OCI-LY1 (cell line): Measurements from ENCODE around the gene KIRREL3.

Source experiments
- H2AFZ ChIP-seq: fragments of 200-600 bp; sonication (generic), shearing (Covaris generic); 2 replicates; pipeline ENCODE4 v1.6.0; 2014; ENCODE audit warnings: antibody characterized with exemption, mild to moderate bottlenecking, low read length
- H3F3A ChIP-seq: fragments of 200-600 bp; sonication (generic), shearing (Covaris generic); 2 replicates; pipeline ENCODE4 v1.6.0; 2014; ENCODE audit warnings: mild to moderate bottlenecking, antibody characterized with exemption, low read length, moderate library complexity; ENCODE audit not compliant: insufficient read depth
- H3K27ac ChIP-seq: fragments of 200-600 bp; sonication (generic); 2 replicates; pipeline ENCODE4 v1.5.1; 2014; ENCODE audit warnings: low read length, mixed run types, mild to moderate bottlenecking, low read depth; ENCODE audit not compliant: poor library complexity, severe bottlenecking
- H3K27me3 ChIP-seq: fragments of 200-600 bp; sonication (generic); 2 replicates; pipeline ENCODE4 v1.6.0; 2014; ENCODE audit warnings: antibody characterized with exemption, mild to moderate bottlenecking, low read length, moderate library complexity; ENCODE audit not compliant: insufficient read depth
- H3K36me3 ChIP-seq: fragments of 200-600 bp; sonication (generic); 2 replicates; pipeline ENCODE4 v1.6.1; 2014; ENCODE audit warnings: mild to moderate bottlenecking, antibody characterized with exemption, low read length, moderate library complexity, mixed read lengths; ENCODE audit not compliant: insufficient read depth
- H3K4me1 ChIP-seq: fragments of 200-600 bp; sonication (generic); 2 replicates; pipeline ENCODE4 v1.5.1; 2014; ENCODE audit warnings: mild to moderate bottlenecking, low read length, moderate library complexity; ENCODE audit not compliant: insufficient read depth, severe bottlenecking
- H3K4me2 ChIP-seq: fragments of 200-600 bp; sonication (generic), shearing (Covaris generic); 2 replicates; pipeline ENCODE4 v1.6.1; 2014; ENCODE audit warnings: low read length
- H3K4me3 ChIP-seq: fragments of 200-600 bp; sonication (generic); 2 replicates; pipeline ENCODE4 v1.5.1; 2014; ENCODE audit warnings: low read length, low read depth, mild to moderate bottlenecking, mixed read lengths; ENCODE audit not compliant: poor library complexity, severe bottlenecking
- H3K79me2 ChIP-seq: fragments of 200-600 bp; shearing (Covaris generic); 2 replicates; pipeline ENCODE4 v1.6.1; 2016; ENCODE audit warnings: mixed run types, low read length, mixed read lengths; ENCODE audit not compliant: insufficient read depth
- H3K9ac ChIP-seq: fragments of 200-600 bp; sonication (generic), shearing (Covaris generic); 2 replicates; pipeline ENCODE4 v1.6.1; 2014; ENCODE audit warnings: mild to moderate bottlenecking, low read length, mixed read lengths
- H3K9me2 ChIP-seq: fragments of 200-600 bp; sonication (generic), shearing (Covaris generic); 2 replicates; pipeline ENCODE4 v1.6.1; 2014; ENCODE audit warnings: low read depth, mild to moderate bottlenecking, low read length, mixed read lengths
- H3K9me3 ChIP-seq: fragments of 200-600 bp; shearing (Covaris generic); 2 replicates; pipeline ENCODE4 v1.6.1; 2014; ENCODE audit warnings: low read length, mixed read lengths
- H4K20me1 ChIP-seq: fragments of 200-600 bp; sonication (generic), shearing (Covaris generic); 2 replicates; pipeline ENCODE4 v1.6.0; 2016; ENCODE audit warnings: mild to moderate bottlenecking, low read length; ENCODE audit not compliant: insufficient read depth
- CTCF ChIP-seq: fragments of 200-600 bp; sonication (generic), shearing (Covaris generic); IDR thresholded peaks from 2 replicates; pipeline ENCODE4 v1.5.1; 2017; ENCODE audit warnings: mild to moderate bottlenecking, antibody characterized with exemption, low read length, moderate library complexity, mixed read lengths
- EZH2 ChIP-seq: fragments of 200-600 bp; sonication (generic), shearing (Covaris generic); IDR thresholded peaks from 2 replicates; pipeline ENCODE4 v1.8.0; 2017; ENCODE audit warnings: borderline replicate concordance, mixed run types, mild to moderate bottlenecking, antibody characterized with exemption, low read length, moderate library complexity, mixed read lengths

The KIRREL3 gene

GRCh38 chr11:126733685-126734084 lies 266.9 kb downstream of the KIRREL3 start:
- Histone ChIP-seq H3K27ac (no peak overlapping the region), H3K79me2 (no peaks in the 10 kb centered on the region), H3K9me3 (no peaks in the 10 kb centered on the region), H3K4me3 (no peak overlapping the region), H3K36me3 (no peaks in the 10 kb centered on the region), H3K9ac (no peak overlapping the region), H4K20me1 (no peaks in the 10 kb centered on the region), H3K27me3 (no peaks in the 10 kb centered on the region), H3K9me2 (no peaks in the 10 kb centered on the region), H2AFZ (no peak overlapping the region), H3K4me2 (no peak overlapping the region), H3K4me1 (no peaks in the 10 kb centered on the region), H3F3A (no peaks in the 10 kb centered on the region)
- TF ChIP-seq EZH2 = no peak
- TF ChIP-seq CTCF = no peak

- Histone ChIP-seq H3K79me2 (no peaks in the 10 kb centered on the region), H3F3A (no peaks in the 10 kb centered on the region), H3K9me3 (no peaks in the 10 kb centered on the region), H4K20me1 (no peaks in the 10 kb centered on the region), H3K4me3 (no peak overlapping the region), H3K4me2 (no peak overlapping the region), H3K9ac (no peak overlapping the region), H3K4me1 (no peaks in the 10 kb centered on the region), H3K9me2 (no peaks in the 10 kb centered on the region), H3K36me3 (no peaks in the 10 kb centered on the region), H3K27ac (no peak overlapping the region), H3K27me3 (no peaks in the 10 kb centered on the region), H2AFZ (no peak overlapping the region)
- no peak for TF ChIP-seq EZH2
- TF ChIP-seq CTCF = no peak
These were observed 267.6 kb downstream of the KIRREL3 start for GRCh38 chr11:126732981-126733380.

- Histone ChIP-seq H3F3A (no peaks in the 10 kb centered on the region), H3K9me3 (no peaks in the 10 kb centered on the region), H3K9me2 (no peaks in the 10 kb centered on the region), H3K27me3 (no peaks in the 10 kb centered on the region), H3K79me2 (no peaks in the 10 kb centered on the region), H3K9ac (no peak overlapping the region), H3K27ac (no peak overlapping the region), H4K20me1 (no peaks in the 10 kb centered on the region), H3K36me3 (no peaks in the 10 kb centered on the region), H3K4me1 (no peaks in the 10 kb centered on the region), H3K4me3 (no peak overlapping the region), H2AFZ (no peak overlapping the region), H3K4me2 (no peak overlapping the region)
- TF ChIP-seq EZH2 = no peak
- no peak for TF ChIP-seq CTCF
These were observed 268.9 kb downstream of the KIRREL3 start for GRCh38 chr11:126731576-126732142.
